Measurements from ENCODE around the gene MYO1D.

GRCh38 chr17:32835291-32835761, 41.6 kb downstream of the MYO1D start:
- no peak for TF ChIP-seq POLR2A (IDR thresholded peaks at IDR 0.05)
- TF ChIP-seq CTCF (IDR thresholded peaks at IDR 0.05): no peak
- TF ChIP-seq EP300 (IDR thresholded peaks at IDR 0.05): no peak
